Keratinocyte (primary cell): ENCODE data around the gene LZTFL1. TPM values are rescaled to one million over a fixed set of nuclear protein-coding genes. Genes with fewer than 3 reads are reported as not detected.

Source experiments
- DNase-seq: peaks from one replicate; pipeline ENCODE4 v3.0.0-alpha.2; 2011; ENCODE audit warnings: low read depth, missing footprints, low spot score
- FAIRE-seq: peaks from 2 replicates; lab custom pipeline; 2011; peaks lifted over from hg19 to GRCh38; lab: Jason Lieb, UNC
- H2AFZ ChIP-seq: 2 replicates; pipeline ENCODE4 v1.6.0; 2012; ENCODE audit warnings: low read length, control low read depth, inconsistent platforms; ENCODE audit not compliant: control insufficient read depth
- H3K27ac ChIP-seq: 2 replicates; pipeline ENCODE4 v1.5.1; 2011; ENCODE audit warnings: low read length; ENCODE audit not compliant: control insufficient read depth, insufficient read depth
- H3K27me3 ChIP-seq: 3 replicates; pipeline ENCODE4 v1.6.0; 2011; ENCODE audit warnings: low read length; ENCODE audit not compliant: control insufficient read depth, insufficient read depth; ENCODE audit errors: extremely low read depth
- H3K36me3 ChIP-seq, 2 experiments: 2 replicates in 1 of 2; 3 replicates in 1 of 2; pipeline ENCODE4 v1.5.1; 2011; ENCODE audit warnings: low read length in 2 of 2, mild to moderate bottlenecking in 1 of 2; ENCODE audit not compliant: control insufficient read depth in 2 of 2, insufficient read depth in 2 of 2; ENCODE audit errors: extremely low read depth in 1 of 2
- H3K4me1 ChIP-seq: 3 replicates; pipeline ENCODE4 v1.5.1; 2011; ENCODE audit warnings: low read length; ENCODE audit not compliant: control insufficient read depth, insufficient read depth; ENCODE audit errors: extremely low read depth
- H3K4me2 ChIP-seq: 3 replicates; pipeline ENCODE4 v1.6.0; 2011; ENCODE audit warnings: low read depth, low read length; ENCODE audit not compliant: control insufficient read depth, insufficient read depth; ENCODE audit errors: extremely low read depth
- H3K4me3 ChIP-seq, 3 experiments: fragments of 200-600 bp in 1 of 3; sonication (generic) in 1 of 3; 2 replicates in 2 of 3; 3 replicates in 1 of 3; pipeline ENCODE4 v1.5.1; 2011 to 2016; ENCODE audit warnings: low read length in 3 of 3, mild to moderate bottlenecking in 3 of 3, control low read depth in 2 of 3, inconsistent platforms in 1 of 3, low read depth in 1 of 3, mixed read lengths in 1 of 3, mixed run types in 1 of 3, moderate library complexity in 1 of 3; ENCODE audit not compliant: control insufficient read depth in 2 of 3, insufficient read depth in 2 of 3; ENCODE audit errors: extremely low read depth in 1 of 3
- H3K79me2 ChIP-seq: 2 replicates; pipeline ENCODE4 v1.6.0; 2012; ENCODE audit warnings: low read length; ENCODE audit not compliant: control insufficient read depth, insufficient read depth
- H3K9ac ChIP-seq: 3 replicates; pipeline ENCODE4 v1.6.0; 2011; ENCODE audit warnings: low read length; ENCODE audit not compliant: control insufficient read depth, insufficient read depth; ENCODE audit errors: extremely low read depth
- H3K9me1 ChIP-seq: 3 replicates; pipeline ENCODE4 v1.6.0; 2011; ENCODE audit warnings: low read length; ENCODE audit not compliant: control insufficient read depth, insufficient read depth; ENCODE audit errors: extremely low read depth
- H3K9me3 ChIP-seq: 2 replicates; pipeline ENCODE4 v1.5.1; 2012; ENCODE audit warnings: low read depth, low read length; ENCODE audit not compliant: control insufficient read depth
- H4K20me1 ChIP-seq: 3 replicates; pipeline ENCODE4 v1.6.0; 2011; ENCODE audit warnings: low read length; ENCODE audit not compliant: control insufficient read depth, insufficient read depth; ENCODE audit errors: extremely low read depth
- CTCF ChIP-seq, 3 experiments: IDR thresholded peaks in 1 of 3; conservative IDR thresholded peaks in 1 of 3; optimal IDR thresholded peaks in 1 of 3; 2 replicates in 2 of 3; 3 replicates in 1 of 3; pipeline versions ENCODE3 to v1.5.1; 2011; ENCODE audit warnings: low read length in 3 of 3, mild to moderate bottlenecking in 3 of 3, moderate library complexity in 2 of 3, control low read depth in 1 of 3, inconsistent platforms in 1 of 3; ENCODE audit not compliant: insufficient read depth in 2 of 3; ENCODE audit errors: extremely low read depth in 1 of 3
- EZH2 ChIP-seq: IDR thresholded peaks from one replicate; pipeline ENCODE4 v1.6.1; 2012; ENCODE audit warnings: inconsistent platforms, mild to moderate bottlenecking, low read length, moderate library complexity
- dilution Hi-C: fragments of 300-500 bp; cut with MboI; formaldehyde crosslinking; loops from one replicate; pipeline ENCODE4 v1.7.0; 2020; ENCODE audit warnings: low sequenced_read_pairs; ENCODE audit not compliant: extremely low pct_ligation_motif_present
- polyA plus RNA-seq, 5 experiments: library from polyadenylated mRNA; depleted of rRNA in 3 of 5; stranded (reverse) in 3 of 5; stranded (forward) in 1 of 5; unstranded in 1 of 5; fragments of >200 nt; gene quantifications; 1 replicate in 1 of 5; 2 replicates in 3 of 5; 3 replicates in 1 of 5; pipeline versions ENCODE4 v1.2.1 to v1.2.3, GENCODE V29; 2011 to 2012; ENCODE audit warnings: missing spikeins in 2 of 5, low read depth in 1 of 5, low replicate concordance in 1 of 5

The LZTFL1 gene
- polyA plus RNA-seq, 1 donor (not counting 4 experiments of a cell fraction or from before 2014, with no cell fraction given): 17.9 TPM

GRCh38 chr3:45814322-45814721, 27.6 kb downstream of the LZTFL1 start:
- Histone ChIP-seq H3K79me2 (no peaks in the 10 kb centered on the region), H4K20me1 (no peaks in the 10 kb centered on the region), H3K4me3 (no peak overlapping the region), H3K4me1 (peaks cover 34% of the 10 kb centered on the region), H2AFZ (no peak overlapping the region), H3K9me3 (no peaks in the 10 kb centered on the region), H3K9me1 (no peaks in the 10 kb centered on the region), H3K36me3 (no peaks in the 10 kb centered on the region), H3K27me3 (no peaks in the 10 kb centered on the region), H3K9ac (no peak overlapping the region), H3K27ac (no peak overlapping the region), H3K4me2 (no peak overlapping the region)
- dilution Hi-C loops: no loop called here
- no peak for FAIRE-seq
- no peak for TF ChIP-seq CTCF (optimal IDR thresholded peaks at IDR 0.05 in 1 of 3, IDR thresholded peaks at IDR 0.05 in 1 of 3, conservative IDR thresholded peaks at IDR 0.05 in 1 of 3; ENCODE audit: extremely low read depth in 1 of 3, insufficient read depth in 2 of 3, low read length in 3 of 3)
- no peak for TF ChIP-seq EZH2
- DNase-seq: no peak

- no peaks in the 10 kb centered on the region for H3K9me1 ChIP-seq
- H3K36me3 ChIP-seq: no peaks in the 10 kb centered on the region
- H3K9me3 ChIP-seq: no peaks in the 10 kb centered on the region
- DNase-seq (no peak), FAIRE-seq (no peak)
- dilution Hi-C loops: no loop called here
- no peak overlapping the region for H3K4me2 ChIP-seq
- TF ChIP-seq EZH2 (no peak), CTCF (optimal IDR thresholded peaks at IDR 0.05 in 1 of 3, IDR thresholded peaks at IDR 0.05 in 1 of 3, conservative IDR thresholded peaks at IDR 0.05 in 1 of 3; ENCODE audit: extremely low read depth in 1 of 3, insufficient read depth in 2 of 3, low read length in 3 of 3) (no peak)
- no peaks in the 10 kb centered on the region for H4K20me1 ChIP-seq
- no peak overlapping the region for H3K4me3 ChIP-seq
- no peak overlapping the region for H2AFZ ChIP-seq
- H3K79me2 ChIP-seq: no peaks in the 10 kb centered on the region
- no peak overlapping the region for H3K9ac ChIP-seq
- no peaks in the 10 kb centered on the region for H3K4me1 ChIP-seq
- no peak overlapping the region for H3K27ac ChIP-seq
- H3K27me3 ChIP-seq: no peaks in the 10 kb centered on the region
Measured at GRCh38 chr3:45807681-45808540, 34.0 kb downstream of the LZTFL1 start.
